B cell (primary cell): ENCODE results near the gene CDK12. TPM values are rescaled to one million over a fixed set of nuclear protein-coding genes. Genes with fewer than 3 reads are reported as not detected.
A peak's percentile ranks its signal among the peaks of the same experiment; 100 is the strongest.

Experiments used
- ATAC-seq: fragments of 200-7000 bp; cut with Tn5 transposase; one replicate; pipeline ENCODE4 v1.10.0; 2021; ENCODE audit warnings: low read depth, mild to moderate bottlenecking, moderate number of reproducible peaks, moderate library complexity
- CTCF ChIA-PET: fragments of 350-600 bp; sonication (Branson Sonifier 250); formaldehyde crosslinking; loops from one replicate; lab custom pipeline; 2021; ENCODE audit warnings: antibody characterized with exemption, inconsistent platforms; lab: Charles Lee
- POLR2A ChIA-PET: fragments of 350-600 bp; sonication (Branson Sonifier 250); formaldehyde crosslinking; loops from one replicate; lab custom pipeline; 2021; ENCODE audit warnings: antibody characterized with exemption; lab: Charles Lee
- DNase-seq: peaks from one replicate; pipeline ENCODE4 v3.0.0; 2013
- H2AFZ ChIP-seq: 2 replicates; pipeline ENCODE4 v1.6.1; 2012; ENCODE audit warnings: mild to moderate bottlenecking, low read depth, low read length; ENCODE audit not compliant: insufficient read depth, poor library complexity, severe bottlenecking
- H3K27ac ChIP-seq, 2 donors: 1 replicate in 1 of 2; 2 replicates in 1 of 2; pipeline ENCODE4 v1.5.1; 2012 to 2013; ENCODE audit warnings: low read length in 2 of 2, mild to moderate bottlenecking in 2 of 2, moderate library complexity in 1 of 2
- H3K27me3 ChIP-seq, 4 experiments: fragments of 200-600 bp in 1 of 4; sonication (generic) in 1 of 4; replicated peaks in 1 of 4; 1 replicate in 2 of 4; 2 replicates in 2 of 4; pipeline versions ENCODE4 v1.6.1 to v1.7.0; 2013 to 2016; ENCODE audit warnings: low read length in 3 of 4, mild to moderate bottlenecking in 2 of 4, mixed read lengths in 1 of 4, moderate library complexity in 1 of 4; ENCODE audit not compliant: insufficient read depth in 4 of 4, control insufficient read depth in 3 of 4; ENCODE audit errors: control extremely low read depth in 1 of 4
- H3K36me3 ChIP-seq, 2 experiments: replicated peaks in 1 of 2; 1 replicate in 1 of 2; 2 replicates in 1 of 2; pipeline versions ENCODE4 v1.6.1 to v1.7.1; 2013; ENCODE audit warnings: low read length in 1 of 2; ENCODE audit not compliant: insufficient read depth in 2 of 2, control insufficient read depth in 1 of 2; ENCODE audit errors: control extremely low read depth in 1 of 2, extremely low read depth in 1 of 2
- H3K4me1 ChIP-seq, 2 donors: fragments of 200-600 bp in 1 of 2; sonication (generic) in 1 of 2; 1 replicate in 1 of 2; 2 replicates in 1 of 2; pipeline versions ENCODE4 v1.5.1 to v1.6.1; 2013 to 2017; ENCODE audit warnings: low read length in 2 of 2; ENCODE audit not compliant: control insufficient read depth in 2 of 2, insufficient read depth in 2 of 2
- H3K4me2 ChIP-seq: replicated peaks from 2 replicates; pipeline ENCODE3; 2012; ENCODE audit warnings: mild to moderate bottlenecking, low read depth, low read length; ENCODE audit not compliant: poor library complexity, severe bottlenecking
- H3K4me3 ChIP-seq, 5 experiments: fragments of 200-600 bp in 1 of 5; sonication (generic) in 1 of 5; 1 replicate in 3 of 5; 2 replicates in 2 of 5; pipeline versions ENCODE4 v1.5.1 to v1.7.0; 2011 to 2016; ENCODE audit warnings: low read length in 4 of 5, mild to moderate bottlenecking in 4 of 5, low read depth in 2 of 5, control low read depth in 1 of 5, moderate library complexity in 1 of 5; ENCODE audit not compliant: insufficient read depth in 1 of 5; ENCODE audit errors: control extremely low read depth in 1 of 5, extremely low read depth in 1 of 5
- H3K79me2 ChIP-seq: fragments of 200-600 bp; sonication (generic); one replicate; pipeline ENCODE4 v1.6.0; 2016; ENCODE audit warnings: low read length; ENCODE audit not compliant: control insufficient read depth, insufficient read depth
- H3K9ac ChIP-seq: fragments of 200-600 bp; sonication (generic); 2 replicates; pipeline ENCODE4 v1.6.1; 2017; ENCODE audit warnings: mild to moderate bottlenecking, low read length, moderate library complexity
- H3K9me3 ChIP-seq, 3 donors: one replicate each; pipeline versions ENCODE4 v1.6.1 to v1.7.1; 2013; ENCODE audit warnings: low read length in 2 of 3; ENCODE audit not compliant: control insufficient read depth in 2 of 3, insufficient read depth in 1 of 3; ENCODE audit errors: control extremely low read depth in 1 of 3
- H4K20me1 ChIP-seq: 2 replicates; pipeline ENCODE4 v1.6.0; 2012; ENCODE audit warnings: mild to moderate bottlenecking, low read length; ENCODE audit not compliant: insufficient read depth, control insufficient read depth, poor library complexity, severe bottlenecking
- H3K27ac Mint-ChIP-seq: one replicate; pipeline ENCODE4 v1.8.0; 2021; ENCODE audit warnings: mixed read lengths
- H3K27me3 Mint-ChIP-seq: one replicate; pipeline ENCODE4 v1.8.0; 2021; ENCODE audit warnings: mixed read lengths
- H3K4me1 Mint-ChIP-seq: one replicate; pipeline ENCODE4 v1.8.0; 2021; ENCODE audit warnings: mixed read lengths
- H3K4me3 Mint-ChIP-seq: one replicate; pipeline ENCODE4 v1.8.0; 2021; ENCODE audit warnings: mixed read lengths
- H3K9me3 Mint-ChIP-seq: one replicate; pipeline ENCODE4 v1.8.0; 2022; ENCODE audit warnings: mixed read lengths; ENCODE audit not compliant: insufficient read depth
- CTCF ChIP-seq: fragments of 200-600 bp; IDR thresholded peaks from one replicate; pipeline ENCODE4 v1.8.0; 2022; ENCODE audit warnings: antibody characterized with exemption, mild to moderate bottlenecking
- EZH2 ChIP-seq: IDR thresholded peaks from 2 replicates; pipeline ENCODE4 v1.6.1; 2012; ENCODE audit warnings: borderline replicate concordance, low read depth, mild to moderate bottlenecking, moderate library complexity, low read length; ENCODE audit not compliant: insufficient read depth, poor library complexity, severe bottlenecking
- WGBS: methylation state at CpG from one replicate; pipeline ENCODE4 v1.1.5; 2013; ENCODE audit warnings: missing lambda C conversion rate; ENCODE audit not compliant: insufficient coverage; 5-methylcytosine and 5-hydroxymethylcytosine counted together
- intact Hi-C: fragments of 100-400 bp; cut with micrococcal nuclease; formaldehyde crosslinking; loops from one replicate; pipeline ENCODE4 v1.10.0; 2022
- polyA plus RNA-seq: library from polyadenylated mRNA; depleted of rRNA; stranded (reverse); fragments of >200 nt; gene quantifications from 2 replicates; pipeline ENCODE4 v1.2.3, GENCODE V29; 2012
- total RNA-seq, 2 donors: library from RNA; stranded (reverse); fragments of 120-200 nt in 1 of 2; gene quantifications; 1 replicate in 1 of 2; 2 replicates in 1 of 2; pipeline versions ENCODE4 v1.2.3 to v1.2.4, GENCODE V29; 2013 to 2022

CDK12 gene
- total and polyA plus RNA-seq, 2 donors (not counting 1 experiment from before 2014, with no cell fraction given), result 29.8 to 117 TPM

- peak within 1 kb of the TSS; percentile 82 to 95 (median 87) for H3K4me3 ChIP-seq
- peak within 1 kb of the TSS; percentile 85 for H2AFZ ChIP-seq
- H3K79me2 ChIP-seq, result peaks cover 45% of the 10 kb centered on the region
- peak within 1 kb of the TSS; percentile 92 for H3K4me3 Mint-ChIP-seq
- H4K20me1 ChIP-seq, result no peaks in the 10 kb centered on the region
- H3K27me3 ChIP-seq, result no peaks in the 10 kb centered on the region
- TF ChIP-seq CTCF (no peak), EZH2 (no peak)
- peak within 1 kb of the TSS; percentile 97 for H3K27ac Mint-ChIP-seq
- intact Hi-C loops, result loop anchor here (1.0 to 5.0 kb wide), 3 partner anchors 10 to 476 kb away; partner anchors contain the start of genes CDK12, LRRC3C and ORMDL3
- peak within 1 kb of the TSS; percentile 81 to 82 for H3K27ac ChIP-seq
- H3K9me3 ChIP-seq, result no peaks in the 10 kb centered on the region
- H3K36me3 ChIP-seq, result peaks cover 0 to 2% of the 10 kb centered on the region in 2 experiments
- peak; percentile 98 for ATAC-seq
- POLR2A ChIA-PET, result interaction anchor here (0.6 to 5.5 kb wide), 6 partner anchors 10 to 529 kb away, joined by 3 to 90 read pairs (median 6); partner anchors contain the start of genes CDK12 and PSMD3
- peak within 1 kb of the TSS; percentile 84 for H3K9ac ChIP-seq
- no peaks in the 10 kb centered on the region for H3K9me3 Mint-ChIP-seq
- no peaks in the 10 kb centered on the region for H3K27me3 Mint-ChIP-seq
- under 1% methylated on average over 35 of the region's 37 CpGs for WGBS
- peak within 1 kb of the TSS; percentile 71 for H3K4me2 ChIP-seq
- DNase-seq, result peak; percentile 97
- CTCF ChIA-PET, result interaction anchor here (0.5 to 1.9 kb wide), 7 partner anchors 11 to 1082 kb away, joined by 3 to 13 read pairs (median 4); partner anchors contain the start of gene CDK12
- H3K4me1 Mint-ChIP-seq, result peaks cover 22% of the 10 kb centered on the region
- H3K4me1 ChIP-seq, result peaks cover 13 to 17% of the 10 kb centered on the region in 2 donors
Measured at GRCh38 chr17:39450847-39451581, 10.3 kb upstream of the CDK12 start, which contains the start of gene MED1. TSS of gene MED1 (minus strand) at chr17:39451263. CDS start at chr17:39451062, 201 bp downstream.

GRCh38 chr17:39455919-39456318, 5.4 kb upstream of the CDK12 start:
- CTCF ChIA-PET, result interaction anchor here (0.6 kb wide), 1 partner anchor 37 kb away, joined by 4 read pairs; no protein-coding TSS in a partner anchor
- Mint-ChIP-seq H3K9me3 (no peaks in the 10 kb centered on the region), H3K27me3 (no peaks in the 10 kb centered on the region), H3K27ac (no peak overlapping the region), H3K4me3 (no peak overlapping the region), H3K4me1 (peaks cover 10% of the 10 kb centered on the region)
- no peaks in the 10 kb centered on the region for H3K9me3 ChIP-seq
- no peak overlapping the region for H3K4me2 ChIP-seq
- H3K4me3 ChIP-seq, result no peak overlapping the region
- no peak overlapping the region for H2AFZ ChIP-seq
- H4K20me1 ChIP-seq, result no peaks in the 10 kb centered on the region
- POLR2A ChIA-PET, result no interaction called here
- H3K79me2 ChIP-seq, result peaks cover 17% of the 10 kb centered on the region
- H3K4me1 ChIP-seq, result peaks cover 7 to 14% of the 10 kb centered on the region in 2 donors
- WGBS, result 95% methylated on average over 4 of the region's 4 CpGs
- no peaks in the 10 kb centered on the region for H3K27me3 ChIP-seq
- no peak overlapping the region for H3K27ac ChIP-seq
- H3K36me3 ChIP-seq, result no peaks in the 10 kb centered on the region
- H3K9ac ChIP-seq, result no peak overlapping the region
- DNase-seq, result no peak
- TF ChIP-seq CTCF (no peak), EZH2 (no peak)
- no peak for ATAC-seq
- intact Hi-C loops, result no loop called here
